ENCODE results near the gene P2RY1. TPM values are rescaled to one million over a fixed set of nuclear protein-coding genes. Genes with fewer than 3 reads are reported as not detected.

P2RY1 gene
- total RNA-seq, 1 experiment from 2014 or later: 1.0 TPM

Small RNA genes lying within 50 kb of the gene (small RNA-seq; reads per million reads assigned to genes)
- gene ATP5MGP5: not detected

Data from HT-29 (cell line).